Mesenteric fat pad (tissue), 1 donor: ENCODE results near the gene YIPF4. TPM values are rescaled to one million over a fixed set of nuclear protein-coding genes. Genes with fewer than 3 reads are reported as not detected.
"Not testable (repeated sequence)": the region's sequence is repeated elsewhere in the genome, so short reads cannot be mapped to it uniquely, and the experiment has no call there.

Experiments used
- DNase-seq: peaks from one replicate; pipeline ENCODE4 v3.0.0-alpha.2; 2020; ENCODE audit warnings: low spot score
- long read RNA-seq: library from polyadenylated mRNA; unstranded; transcript quantifications from one replicate; pipeline ENCODE4 v2.0.0, GENCODE V29; 2020
- total RNA-seq: library from RNA; stranded (reverse); fragmentation: NEBNext Ultra II Directional; extraction: Animal tissue kit (Norgen Biotek cat#: 25700); gene quantifications from one replicate; pipeline ENCODE4 v1.2.1, GENCODE V29; 2021
- donor health status: DM: yes; HTN: yes; CAD: no.

Gene YIPF4
- 43.1 TPM for total RNA-seq
- long read RNA-seq, full-length matches to known transcripts: 111 of 129 reads
- long read RNA-seq, partial matches to known transcripts: 1 of 129 reads
- long read RNA-seq, other reads (novel, unspliced or antisense): 17 of 129 reads

DNA sequence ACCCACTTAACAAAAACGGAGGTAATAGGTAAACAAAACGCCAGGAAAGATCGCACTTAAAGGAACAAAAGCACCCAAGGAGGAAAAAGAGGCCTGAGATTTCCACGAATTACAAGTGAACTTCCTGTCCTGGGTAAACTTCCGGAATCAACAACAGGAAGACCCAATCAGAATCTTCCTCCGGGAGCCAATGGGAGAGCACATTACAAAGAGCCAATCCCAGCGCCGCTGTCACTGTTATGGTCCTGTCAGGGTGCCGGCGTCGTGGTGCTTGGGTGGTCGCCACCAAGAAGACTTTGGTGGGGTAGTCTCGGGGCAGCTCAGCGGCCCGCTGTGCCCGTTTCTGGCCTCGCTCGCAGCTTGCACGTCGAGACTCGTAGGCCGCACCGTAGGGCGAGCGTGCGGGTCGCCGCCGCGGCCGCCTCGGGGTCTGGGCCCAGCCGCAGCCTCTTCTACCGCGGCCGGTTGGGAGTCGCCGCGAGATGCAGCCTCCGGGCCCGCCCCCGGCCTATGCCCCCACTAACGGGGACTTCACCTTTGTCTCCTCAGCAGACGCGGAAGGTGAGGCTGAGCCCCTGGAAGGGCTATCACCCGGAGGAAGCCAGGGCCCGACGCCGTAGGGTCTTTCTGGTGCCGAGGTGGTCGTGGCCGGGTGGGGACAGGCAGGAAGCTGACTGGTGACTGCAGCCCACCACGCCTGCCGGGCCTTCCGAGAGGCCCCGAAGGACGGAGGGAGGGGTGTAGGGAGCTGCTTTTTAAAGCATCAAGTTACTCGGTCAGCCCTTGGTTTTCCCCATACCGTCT, at the start of gene YIPF4:
Gene YIPF4 (plus strand): TSS at position 231 of the 804 bp plus-strand sequence. CDS start 252 bp downstream, at position 483.
- peak; percentile 93 for DNase-seq

DNA sequence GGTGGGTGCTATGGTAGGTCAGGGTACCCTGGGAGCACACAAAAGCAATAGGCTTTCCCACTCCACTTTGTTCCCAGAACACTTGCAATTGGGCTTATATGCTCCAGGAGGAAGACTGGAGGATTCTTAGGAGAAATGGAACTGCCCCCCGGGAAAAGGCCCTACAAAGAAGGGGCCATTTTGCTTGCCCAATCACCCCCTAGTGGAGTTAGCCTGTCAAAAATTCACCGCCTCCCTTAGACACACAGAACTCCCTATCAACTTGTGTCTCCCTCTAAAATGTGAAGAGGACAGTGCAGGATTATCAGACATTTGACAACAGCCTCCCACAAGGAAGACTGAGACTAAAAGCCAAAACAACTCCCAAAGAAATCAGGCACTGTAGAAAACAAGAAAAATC, 49.5 kb upstream of the YIPF4 start:
- DNase-seq: no peak

DNA sequence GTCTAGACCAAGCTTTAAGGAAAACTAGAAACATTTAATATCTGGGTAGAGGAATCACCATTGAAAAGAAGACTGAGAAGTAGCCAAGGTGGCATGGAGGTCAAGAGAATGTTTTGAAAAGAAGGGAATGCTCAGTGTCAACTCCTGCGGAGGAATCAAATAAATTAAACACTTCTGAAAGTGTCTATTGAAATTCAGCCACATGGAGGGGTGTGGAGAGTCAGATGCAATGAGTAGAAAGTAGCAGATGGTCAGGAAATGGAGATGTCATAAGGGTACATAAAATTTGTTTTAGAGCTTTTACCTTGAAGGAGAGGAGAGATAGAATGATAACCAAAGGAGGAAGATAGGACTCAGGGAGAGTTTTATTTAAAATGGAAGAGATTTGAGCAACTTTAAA, 48.1 kb upstream of the YIPF4 start:
- DNase-seq: no peak

GRCh38 chr2:32231959-32232358, 45.7 kb upstream of the YIPF4 start:
- DNase-seq: no peak

GRCh38 chr2:32235315-32235714, 42.4 kb upstream of the YIPF4 start:
- DNase-seq: no peak

GRCh38 chr2:32237488-32237887, 40.2 kb upstream of the YIPF4 start:
- DNase-seq: no peak

GRCh38 chr2:32237996-32238395, 39.7 kb upstream of the YIPF4 start:
- no peak for DNase-seq

GRCh38 chr2:32242331-32242730, 35.4 kb upstream of the YIPF4 start:
- DNase-seq: no peak

DNA sequence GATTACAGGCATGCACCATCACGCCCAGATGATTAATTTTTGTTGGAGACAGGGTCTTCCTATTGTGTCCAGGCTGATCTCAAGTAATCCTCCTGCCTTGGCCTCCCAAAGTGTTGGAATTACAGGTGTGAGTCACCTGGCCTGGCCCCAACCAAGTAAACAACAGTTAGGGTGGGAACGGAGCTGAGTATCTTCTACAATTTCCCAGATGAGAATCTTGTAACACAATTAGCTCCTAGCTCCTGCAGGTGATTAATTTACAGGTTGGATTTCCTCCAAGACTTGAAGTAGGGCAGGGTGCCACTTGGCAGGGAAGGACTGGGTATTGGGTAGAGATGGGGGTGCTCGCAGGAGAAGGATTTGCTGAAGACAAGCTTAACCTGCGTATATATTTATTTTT, 30.8 kb upstream of the YIPF4 start:
- DNase-seq: no peak

DNA sequence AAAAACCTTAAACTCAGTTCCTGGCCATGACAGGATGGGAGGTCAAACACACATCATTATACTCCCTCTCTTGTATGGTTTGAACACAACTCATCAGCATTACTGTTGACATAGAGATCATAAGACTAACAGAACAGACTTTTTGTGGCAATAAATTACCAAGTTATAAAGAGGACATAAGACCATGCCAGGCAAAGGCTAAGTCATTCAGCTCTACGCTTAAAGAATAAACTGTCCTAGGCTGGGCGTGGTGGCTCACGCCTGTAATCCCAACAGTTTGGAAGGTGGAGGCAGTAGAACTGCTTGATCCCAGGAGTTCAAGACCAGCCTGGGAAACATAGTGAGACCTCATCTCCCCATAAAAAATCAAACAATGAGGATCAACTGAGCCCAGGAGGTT, 29.4 kb upstream of the YIPF4 start:
- DNase-seq: no peak

GRCh38 chr2:32249731-32250236, 27.9 kb upstream of the YIPF4 start:
- DNase-seq: no peak

DNA sequence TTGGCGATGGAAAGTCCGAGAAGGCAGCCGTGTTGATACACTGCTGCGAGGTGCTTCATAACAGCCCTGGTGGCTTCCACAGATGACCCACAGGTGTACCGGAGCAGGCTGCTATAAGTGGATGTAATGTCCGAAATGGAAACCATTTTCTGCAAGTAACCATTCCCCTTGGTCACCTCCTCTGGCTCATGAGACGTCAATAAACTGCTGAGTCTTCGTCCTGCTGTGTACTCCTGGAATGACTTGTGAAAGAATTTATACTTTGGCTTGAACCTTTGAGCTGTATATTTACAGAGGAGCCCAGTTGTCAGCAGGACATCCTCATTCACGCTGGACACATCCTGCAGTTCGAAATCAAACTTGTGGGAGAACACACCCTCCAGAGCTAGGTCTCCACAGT, 27.4 kb upstream of the YIPF4 start:
- DNase-seq: no peak

DNA sequence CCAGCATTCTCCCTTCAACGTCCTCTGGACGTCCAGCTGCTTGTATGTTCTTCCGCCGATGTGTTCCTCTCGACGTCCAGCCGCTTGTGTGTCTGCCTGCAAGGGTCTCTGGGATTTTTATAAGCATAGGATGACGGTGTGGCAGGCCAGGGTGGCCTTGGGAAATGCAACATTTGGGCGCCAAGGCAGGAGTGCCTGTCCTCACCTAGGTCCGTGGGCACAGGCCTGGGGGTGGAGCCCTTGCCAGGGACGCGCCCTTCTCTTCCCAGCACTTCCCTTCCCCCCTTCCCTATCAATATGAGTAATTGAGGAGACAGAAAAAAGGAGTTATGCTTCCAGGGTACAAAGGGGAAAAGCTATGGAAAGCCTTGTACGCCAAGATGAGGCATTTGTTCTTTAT, 19.5 kb upstream of the YIPF4 start:
- no peak for DNase-seq

DNA sequence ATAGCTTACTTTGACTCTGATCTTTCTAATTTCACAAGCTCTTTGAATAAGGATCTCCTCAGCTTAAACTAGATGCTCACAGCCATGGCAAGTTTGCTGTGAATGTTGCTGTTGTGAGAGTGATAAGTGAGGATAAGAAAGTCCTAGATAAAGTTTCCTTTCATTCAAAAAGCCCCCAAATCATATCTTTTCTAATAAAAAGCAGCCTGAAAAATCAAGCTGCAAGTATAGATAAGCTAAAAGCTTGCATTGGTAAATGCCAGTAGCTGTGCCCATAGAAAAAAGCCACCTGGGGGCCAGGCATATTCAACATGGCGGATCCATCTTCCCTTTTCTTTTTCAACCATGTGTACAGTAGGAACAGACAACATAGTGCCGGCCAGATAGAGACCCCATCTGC, 17.3 kb upstream of the YIPF4 start:
- no peak for DNase-seq

- no peak for DNase-seq
These were observed 15.6 kb upstream of the YIPF4 start for GRCh38 chr2:32262105-32262504.

- DNase-seq: no peak
These were observed 13.1 kb upstream of the YIPF4 start, which contains the start of gene NLRC4 for GRCh38 chr2:32264422-32265105. NLRC4 (minus strand) TSS chr2:32264886; CDS start chr2:32256775, 8,111 bp downstream.

DNA sequence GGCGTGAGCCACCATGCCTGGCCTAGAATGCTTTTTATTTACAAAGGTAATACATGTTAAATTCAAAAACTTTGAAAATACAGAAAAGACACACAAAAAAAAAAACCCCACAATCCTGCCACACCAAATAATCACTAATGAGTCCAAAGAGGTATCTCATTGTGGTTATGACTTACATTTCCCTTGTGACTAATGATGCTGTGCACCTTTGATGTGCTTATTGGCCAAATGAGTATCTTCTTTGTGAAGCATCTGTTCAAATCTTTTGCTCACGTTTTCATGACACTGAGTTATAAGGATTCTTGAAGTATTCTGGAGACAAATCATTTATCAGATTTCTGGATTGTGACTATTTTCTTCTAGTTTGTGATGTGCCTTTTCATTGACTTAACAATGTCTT, 6.6 kb upstream of the YIPF4 start:
- DNase-seq: no peak

- no peak for DNase-seq
These were observed 5.4 kb upstream of the YIPF4 start for GRCh38 chr2:32272279-32272678.

- no peak for DNase-seq
These were observed 3.4 kb upstream of the YIPF4 start for GRCh38 chr2:32274289-32274688.

- not testable (repeated sequence) for DNase-seq
These were observed 1.9 kb upstream of the YIPF4 start for GRCh38 chr2:32275790-32276189.

- no peak for DNase-seq
These were observed 386 bp upstream of the YIPF4 start for GRCh38 chr2:32277363-32277673.

DNA sequence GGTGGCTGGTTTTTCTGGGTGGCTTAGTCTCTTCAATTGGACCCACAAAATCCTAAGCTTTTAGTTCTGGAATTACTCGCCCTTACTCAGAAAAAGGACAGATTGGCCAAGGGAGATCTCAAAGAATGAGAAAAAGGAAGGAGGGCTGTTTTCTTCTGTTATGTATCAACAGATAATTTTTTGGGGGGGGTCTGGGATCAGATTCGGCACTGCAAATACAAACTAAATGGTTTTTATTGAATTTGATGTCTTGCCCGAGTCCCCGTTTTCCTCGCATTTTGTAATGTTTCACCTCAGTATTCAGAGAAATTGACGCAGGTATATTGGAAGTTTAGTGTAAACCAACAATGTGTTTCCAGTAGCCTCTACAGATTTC, 762 bp downstream of the YIPF4 start:
- no peak for DNase-seq

DNA sequence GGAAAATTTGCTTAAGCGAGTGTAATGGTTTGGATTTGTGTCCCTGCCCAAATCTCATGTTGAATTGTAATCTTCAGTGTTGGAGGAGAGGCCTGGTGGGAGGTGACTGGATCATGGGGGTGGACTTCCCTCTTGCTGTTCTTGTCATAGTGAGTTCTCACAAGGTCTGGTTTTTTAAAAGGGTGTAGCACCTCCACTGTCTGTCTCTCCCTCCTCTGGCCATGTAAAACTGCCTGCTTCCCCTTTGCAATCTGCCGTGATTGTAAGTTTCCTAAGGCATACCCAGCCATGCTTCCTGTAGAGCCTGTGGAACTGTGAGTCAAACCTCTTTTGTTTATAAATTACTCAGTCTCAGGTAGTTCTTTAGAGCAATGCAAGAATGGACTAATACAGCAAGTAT, 6.6 kb downstream of the YIPF4 start:
- no peak for DNase-seq
